ENCODE results near the gene BLVRB.

DNA sequence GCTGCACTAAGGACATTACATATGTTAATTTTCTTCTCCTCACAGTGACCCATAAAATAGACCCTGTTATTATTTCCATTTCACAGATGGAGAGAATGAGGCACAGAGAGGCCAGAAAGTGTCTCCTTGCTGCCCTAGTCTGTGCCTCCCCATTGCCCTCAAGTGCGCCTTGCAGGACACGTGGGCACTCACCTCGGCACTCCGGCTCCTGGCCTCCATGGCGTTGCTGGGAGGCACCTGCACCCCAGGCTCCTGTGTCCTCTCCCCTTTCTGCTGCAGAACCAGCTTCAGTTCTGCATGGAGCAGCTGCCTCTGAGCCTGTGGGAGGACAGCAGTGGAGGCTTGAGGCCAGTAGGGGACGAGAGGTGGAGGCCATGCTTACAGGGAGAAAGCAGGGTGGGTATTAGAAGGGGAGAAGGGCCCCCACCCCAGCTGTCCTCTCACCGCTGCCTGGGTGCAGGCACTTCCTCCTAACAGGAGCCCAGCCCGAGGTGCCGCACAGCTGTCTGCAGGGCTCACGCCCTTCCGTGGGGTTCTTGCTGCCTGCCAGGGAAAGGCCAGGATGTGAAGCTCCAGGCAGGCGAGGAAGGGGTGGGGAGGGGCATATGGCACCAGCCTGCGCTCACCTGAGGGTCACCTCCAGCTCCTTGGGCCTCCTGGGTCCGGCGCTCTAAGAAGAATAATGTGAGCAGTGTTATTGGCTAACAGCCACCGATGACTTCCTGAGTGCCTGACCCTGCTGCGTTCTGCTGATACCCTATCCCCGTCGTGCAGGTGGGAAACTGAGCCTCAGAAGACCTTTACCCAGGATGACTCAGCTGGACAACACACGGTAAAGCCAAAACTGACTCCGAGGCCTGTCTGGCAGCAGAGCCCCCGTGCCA is 57.6 kb downstream of the BLVRB start:
- TF ChIP-seq EZH2phosphoT487 (IDR thresholded peaks at IDR 0.05; ENCODE audit: borderline replicate concordance), result no peak
- TF ChIP-seq, protein P1, sequence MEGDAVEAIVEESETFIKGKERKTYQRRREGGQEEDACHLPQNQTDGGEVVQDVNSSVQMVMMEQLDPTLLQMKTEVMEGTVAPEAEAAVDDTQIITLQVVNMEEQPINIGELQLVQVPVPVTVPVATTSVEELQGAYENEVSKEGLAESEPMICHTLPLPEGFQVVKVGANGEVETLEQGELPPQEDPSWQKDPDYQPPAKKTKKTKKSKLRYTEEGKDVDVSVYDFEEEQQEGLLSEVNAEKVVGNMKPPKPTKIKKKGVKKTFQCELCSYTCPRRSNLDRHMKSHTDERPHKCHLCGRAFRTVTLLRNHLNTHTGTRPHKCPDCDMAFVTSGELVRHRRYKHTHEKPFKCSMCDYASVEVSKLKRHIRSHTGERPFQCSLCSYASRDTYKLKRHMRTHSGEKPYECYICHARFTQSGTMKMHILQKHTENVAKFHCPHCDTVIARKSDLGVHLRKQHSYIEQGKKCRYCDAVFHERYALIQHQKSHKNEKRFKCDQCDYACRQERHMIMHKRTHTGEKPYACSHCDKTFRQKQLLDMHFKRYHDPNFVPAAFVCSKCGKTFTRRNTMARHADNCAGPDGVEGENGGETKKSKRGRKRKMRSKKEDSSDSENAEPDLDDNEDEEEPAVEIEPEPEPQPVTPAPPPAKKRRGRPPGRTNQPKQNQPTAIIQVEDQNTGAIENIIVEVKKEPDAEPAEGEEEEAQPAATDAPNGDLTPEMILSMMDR (conservative IDR thresholded peaks at IDR 0.05; ENCODE audit: low read length), result no peak

All from Loucy (cell line).